SK-N-SH treated with all-trans-retinoic acid at 6 μM for 48 hours (cell line): ENCODE measurements around the gene ALDH1B1.

Experiments
- ATAC-seq: fragments of 200-7000 bp; cut with Tn5 transposase; 3 replicates; pipeline ENCODE4 v1.9.1; 2020; ENCODE audit warnings: mild to moderate bottlenecking, moderate library complexity
- ARNTL ChIP-seq: fragments of 450-650 bp; formaldehyde crosslinking; IDR thresholded peaks from 2 replicates; pipeline ENCODE4 v1.5.0; 2020; ENCODE audit warnings: low read depth, mild to moderate bottlenecking, moderate library complexity, borderline replicate concordance
- BACH2 ChIP-seq: fragments of 250-450 bp; sonication (Bioruptor Pico); IDR thresholded peaks from 2 replicates; pipeline ENCODE4 v1.9.0; 2021; ENCODE audit warnings: mild to moderate bottlenecking, borderline replicate concordance
- CREB5 ChIP-seq: fragments of 250-450 bp; sonication (Bioruptor Pico); IDR thresholded peaks from 2 replicates; pipeline ENCODE4 v1.5.1; 2020; ENCODE audit warnings: low read depth, mild to moderate bottlenecking, moderate library complexity
- CSDC2 ChIP-seq: fragments of 250-450 bp; sonication (Bioruptor Pico); IDR thresholded peaks from 2 replicates; pipeline ENCODE4 v1.5.0; 2020; ENCODE audit warnings: mild to moderate bottlenecking, moderate library complexity
- CSRNP3 ChIP-seq: fragments of 250-450 bp; sonication (Bioruptor Pico); IDR thresholded peaks from 2 replicates; pipeline ENCODE4 v1.5.1; 2021; ENCODE audit warnings: mild to moderate bottlenecking, moderate library complexity
- ESRRG ChIP-seq: fragments of 250-450 bp; sonication (Bioruptor Pico); IDR thresholded peaks from 2 replicates; pipeline ENCODE4 v1.6.1; 2021; ENCODE audit warnings: mild to moderate bottlenecking
- GLIS3 ChIP-seq: fragments of 250-450 bp; sonication (Bioruptor Pico); IDR thresholded peaks from 2 replicates; pipeline ENCODE4 v1.5.0; 2020; ENCODE audit warnings: mild to moderate bottlenecking, moderate library complexity
- ISL1 ChIP-seq: fragments of 250-450 bp; sonication (Bioruptor Pico); IDR thresholded peaks from 2 replicates; pipeline ENCODE4 v2.1.2; 2022; ENCODE audit warnings: mild to moderate bottlenecking, moderate library complexity
- OSR1 ChIP-seq: fragments of 250-450 bp; sonication (Bioruptor Pico); IDR thresholded peaks from 2 replicates; pipeline ENCODE4 v1.8.0; 2022; ENCODE audit warnings: moderate library complexity, mild to moderate bottlenecking, inconsistent platforms
- PATZ1 ChIP-seq: fragments of 250-450 bp; sonication (Bioruptor Pico); IDR thresholded peaks from 2 replicates; pipeline ENCODE4 v1.8.0; 2020; ENCODE audit warnings: mild to moderate bottlenecking, moderate library complexity, borderline replicate concordance
- PPARA ChIP-seq: fragments of 250-450 bp; sonication (Bioruptor Pico); IDR thresholded peaks from 2 replicates; pipeline ENCODE4 v1.5.0; 2020; ENCODE audit warnings: mild to moderate bottlenecking, borderline replicate concordance
- RARB ChIP-seq: fragments of 250-450 bp; sonication (Bioruptor Pico); IDR thresholded peaks from 2 replicates; pipeline ENCODE4 v1.8.0; 2021; ENCODE audit warnings: mild to moderate bottlenecking, moderate library complexity
- SNAI2 ChIP-seq: fragments of 250-450 bp; sonication (Bioruptor Pico); IDR thresholded peaks from 2 replicates; pipeline ENCODE4 v1.5.0; 2020; ENCODE audit warnings: mild to moderate bottlenecking, moderate library complexity
- TCF4 ChIP-seq: fragments of 250-450 bp; sonication (Bioruptor Pico); IDR thresholded peaks from 2 replicates; pipeline ENCODE4 v1.8.0; 2021; ENCODE audit warnings: mild to moderate bottlenecking, moderate library complexity, borderline replicate concordance
- TOX ChIP-seq: fragments of 250-450 bp; sonication (Bioruptor Pico); IDR thresholded peaks from 2 replicates; pipeline ENCODE4 v1.8.0; 2021; ENCODE audit warnings: mild to moderate bottlenecking, moderate library complexity, borderline replicate concordance
- ZC3H10 ChIP-seq: fragments of 250-450 bp; sonication (Bioruptor Pico); IDR thresholded peaks from 2 replicates; pipeline ENCODE4 v1.5.1; 2021; ENCODE audit warnings: mild to moderate bottlenecking, moderate library complexity
- ZFP3 ChIP-seq: fragments of 250-450 bp; sonication (Bioruptor Pico); IDR thresholded peaks from 2 replicates; pipeline ENCODE4 v1.5.0; 2020; ENCODE audit warnings: mild to moderate bottlenecking, moderate library complexity
- ZFP30 ChIP-seq: fragments of 450-650 bp; formaldehyde crosslinking; IDR thresholded peaks from 2 replicates; pipeline ENCODE4 v1.5.0; 2022; ENCODE audit warnings: mild to moderate bottlenecking, moderate library complexity
- ZNF565 ChIP-seq: fragments of 450-650 bp; formaldehyde crosslinking; conservative IDR thresholded peaks from 2 replicates; pipeline ENCODE4 v1.5.0; 2020; ENCODE audit warnings: low read depth, mild to moderate bottlenecking, moderate library complexity
- ZNF70 ChIP-seq: fragments of 450-650 bp; formaldehyde crosslinking; IDR thresholded peaks from 2 replicates; pipeline ENCODE4 v1.5.0; 2020; ENCODE audit warnings: mild to moderate bottlenecking, moderate library complexity
- ZNF8 ChIP-seq: fragments of 450-650 bp; formaldehyde crosslinking; IDR thresholded peaks from 2 replicates; pipeline ENCODE4 v1.5.0; 2020; ENCODE audit warnings: mild to moderate bottlenecking, moderate library complexity
- TF ChIP-seq, protein P1 (sequence below): fragments of 250-450 bp; sonication (Bioruptor Pico); IDR thresholded peaks from 2 replicates; pipeline ENCODE4 v1.5.0; 2020; ENCODE audit warnings: mild to moderate bottlenecking, moderate library complexity
- TF ChIP-seq, protein P2 (sequence below): fragments of 250-450 bp; sonication (Bioruptor Pico); IDR thresholded peaks from 2 replicates; pipeline ENCODE4 v1.8.0; 2021; ENCODE audit warnings: low read depth, mild to moderate bottlenecking, moderate library complexity, borderline replicate concordance

ALDH1B1 gene

DNA sequence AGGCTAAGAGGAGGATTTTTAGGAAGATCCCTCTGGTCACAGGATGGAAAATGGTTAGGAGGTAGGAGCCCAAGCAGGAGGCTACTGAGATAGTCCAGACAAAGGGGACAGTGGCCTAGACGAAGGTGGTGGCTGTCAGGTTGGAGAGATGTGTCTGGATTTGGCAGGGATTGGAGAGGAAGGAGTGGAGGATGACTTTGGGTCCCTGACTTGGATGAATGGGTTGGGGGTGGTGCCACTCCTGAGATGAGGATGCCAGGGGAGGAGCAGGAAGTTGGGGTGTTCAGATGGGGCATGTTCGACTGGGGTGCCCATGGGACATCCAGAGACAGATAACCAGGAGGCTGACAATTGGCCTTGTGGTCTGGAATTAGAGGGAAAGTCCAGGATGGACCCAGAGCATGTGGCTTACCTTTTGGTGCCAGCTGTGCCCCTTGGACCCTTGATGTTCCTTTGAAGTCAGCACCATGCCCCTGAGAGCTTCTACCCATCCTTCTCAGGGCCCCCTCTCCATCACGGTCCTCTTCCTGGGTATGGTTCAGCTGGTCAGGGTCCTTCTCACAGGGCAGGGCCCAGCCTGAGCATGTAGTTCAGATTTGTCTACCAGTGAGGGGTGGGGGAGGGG, 46.9 kb downstream of the ALDH1B1 start:
- TF ChIP-seq GLIS3, result no peak
- TF ChIP-seq ZNF8 (CRISPR knock-in tag), result no peak
- TF ChIP-seq OSR1 (CRISPR knock-in tag), result no peak
- TF ChIP-seq ZNF565, result no peak
- TF ChIP-seq TCF4 (CRISPR knock-in tag), result no peak
- no peak for TF ChIP-seq BACH2 (CRISPR knock-in tag)
- no peak for TF ChIP-seq ZFP3 (CRISPR knock-in tag)
- no peak for TF ChIP-seq ESRRG
- no peak for TF ChIP-seq PPARA (CRISPR knock-in tag)
- no peak for TF ChIP-seq ZNF70
- TF ChIP-seq ISL1 (CRISPR knock-in tag), result no peak
- TF ChIP-seq PATZ1 (CRISPR knock-in tag), result no peak
- TF ChIP-seq ZFP30 (CRISPR knock-in tag), result no peak
- no peak for TF ChIP-seq CREB5 (CRISPR knock-in tag)
- no peak for TF ChIP-seq ARNTL (CRISPR knock-in tag)
- no peak for TF ChIP-seq CSRNP3 (CRISPR knock-in tag)
- TF ChIP-seq, protein P1, sequence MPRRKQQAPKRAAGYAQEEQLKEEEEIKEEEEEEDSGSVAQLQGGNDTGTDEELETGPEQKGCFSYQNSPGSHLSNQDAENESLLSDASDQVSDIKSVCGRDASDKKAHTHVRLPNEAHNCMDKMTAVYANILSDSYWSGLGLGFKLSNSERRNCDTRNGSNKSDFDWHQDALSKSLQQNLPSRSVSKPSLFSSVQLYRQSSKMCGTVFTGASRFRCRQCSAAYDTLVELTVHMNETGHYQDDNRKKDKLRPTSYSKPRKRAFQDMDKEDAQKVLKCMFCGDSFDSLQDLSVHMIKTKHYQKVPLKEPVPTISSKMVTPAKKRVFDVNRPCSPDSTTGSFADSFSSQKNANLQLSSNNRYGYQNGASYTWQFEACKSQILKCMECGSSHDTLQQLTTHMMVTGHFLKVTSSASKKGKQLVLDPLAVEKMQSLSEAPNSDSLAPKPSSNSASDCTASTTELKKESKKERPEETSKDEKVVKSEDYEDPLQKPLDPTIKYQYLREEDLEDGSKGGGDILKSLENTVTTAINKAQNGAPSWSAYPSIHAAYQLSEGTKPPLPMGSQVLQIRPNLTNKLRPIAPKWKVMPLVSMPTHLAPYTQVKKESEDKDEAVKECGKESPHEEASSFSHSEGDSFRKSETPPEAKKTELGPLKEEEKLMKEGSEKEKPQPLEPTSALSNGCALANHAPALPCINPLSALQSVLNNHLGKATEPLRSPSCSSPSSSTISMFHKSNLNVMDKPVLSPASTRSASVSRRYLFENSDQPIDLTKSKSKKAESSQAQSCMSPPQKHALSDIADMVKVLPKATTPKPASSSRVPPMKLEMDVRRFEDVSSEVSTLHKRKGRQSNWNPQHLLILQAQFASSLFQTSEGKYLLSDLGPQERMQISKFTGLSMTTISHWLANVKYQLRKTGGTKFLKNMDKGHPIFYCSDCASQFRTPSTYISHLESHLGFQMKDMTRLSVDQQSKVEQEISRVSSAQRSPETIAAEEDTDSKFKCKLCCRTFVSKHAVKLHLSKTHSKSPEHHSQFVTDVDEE (CRISPR knock-in tag), result no peak
- TF ChIP-seq SNAI2, result no peak
- TF ChIP-seq, protein P2, sequence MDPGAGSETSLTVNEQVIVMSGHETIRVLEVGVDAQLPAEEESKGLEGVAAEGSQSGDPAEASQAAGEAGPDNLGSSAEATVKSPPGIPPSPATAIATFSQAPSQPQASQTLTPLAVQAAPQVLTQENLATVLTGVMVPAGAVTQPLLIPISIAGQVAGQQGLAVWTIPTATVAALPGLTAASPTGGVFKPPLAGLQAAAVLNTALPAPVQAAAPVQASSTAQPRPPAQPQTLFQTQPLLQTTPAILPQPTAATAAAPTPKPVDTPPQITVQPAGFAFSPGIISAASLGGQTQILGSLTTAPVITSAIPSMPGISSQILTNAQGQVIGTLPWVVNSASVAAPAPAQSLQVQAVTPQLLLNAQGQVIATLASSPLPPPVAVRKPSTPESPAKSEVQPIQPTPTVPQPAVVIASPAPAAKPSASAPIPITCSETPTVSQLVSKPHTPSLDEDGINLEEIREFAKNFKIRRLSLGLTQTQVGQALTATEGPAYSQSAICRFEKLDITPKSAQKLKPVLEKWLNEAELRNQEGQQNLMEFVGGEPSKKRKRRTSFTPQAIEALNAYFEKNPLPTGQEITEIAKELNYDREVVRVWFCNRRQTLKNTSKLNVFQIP (CRISPR knock-in tag), result no peak
- no peak for ATAC-seq

- no peak for ATAC-seq
- TF ChIP-seq ZNF565 (no peak), CSDC2 (CRISPR knock-in tag) (no peak), TOX (CRISPR knock-in tag) (no peak), RARB (CRISPR knock-in tag) (no peak), ZFP30 (CRISPR knock-in tag) (no peak), ARNTL (CRISPR knock-in tag) (no peak), OSR1 (CRISPR knock-in tag) (no peak)
These were observed 47.4 kb downstream of the ALDH1B1 start for GRCh38 chr9:38439916-38440301.

GRCh38 chr9:38440516-38440915, 48.0 kb downstream of the ALDH1B1 start:
- no peak for ATAC-seq
- TF ChIP-seq, protein P1 (CRISPR knock-in tag), result no peak
- TF ChIP-seq ZNF565 (no peak), CREB5 (CRISPR knock-in tag) (no peak), BACH2 (CRISPR knock-in tag) (no peak), ZFP3 (CRISPR knock-in tag) (no peak), ZFP30 (CRISPR knock-in tag) (no peak), GLIS3 (no peak), TOX (CRISPR knock-in tag) (no peak), TCF4 (CRISPR knock-in tag) (no peak), PPARA (CRISPR knock-in tag) (no peak), ZC3H10 (CRISPR knock-in tag) (no peak), ESRRG (no peak), RARB (CRISPR knock-in tag) (no peak), ARNTL (CRISPR knock-in tag) (no peak), OSR1 (CRISPR knock-in tag) (no peak), ZNF8 (CRISPR knock-in tag) (no peak)
